Left lung (tissue), 14 donors: ENCODE results near the gene MPRIP. TPM values are rescaled to one million over a fixed set of nuclear protein-coding genes. Genes with fewer than 3 reads are reported as not detected.
A peak's percentile ranks its signal among the peaks of the same experiment; 100 is the strongest.
"Not testable (repeated sequence)": the region's sequence is repeated elsewhere in the genome, so short reads cannot be mapped to it uniquely, and the experiment has no call there.

Source experiments
- ATAC-seq: fragments of 200-7000 bp; cut with Tn5 transposase; one replicate; pipeline ENCODE4 v1.9.1; 2020; ENCODE audit warnings: moderate library complexity
- DNase-seq, 4 donors: peaks; one replicate each; pipeline ENCODE4 v3.0.0-alpha.2; 2013 to 2020
- H3K27ac ChIP-seq, 2 donors: fragments of 200-600 bp; sonication (generic) in 1 of 2; one replicate each; pipeline versions ENCODE4 v1.5.0 to v1.8.0; 2020 to 2021
- H3K27me3 ChIP-seq, 2 donors: fragments of 200-600 bp; sonication (generic) in 1 of 2; one replicate each; pipeline versions ENCODE4 v1.5.0 to v1.8.0; 2020 to 2021
- H3K36me3 ChIP-seq, 2 donors: fragments of 200-600 bp; sonication (generic) in 1 of 2; one replicate each; pipeline versions ENCODE4 v1.5.0 to v1.8.0; 2020 to 2021
- H3K4me1 ChIP-seq, 2 donors: fragments of 200-600 bp; one replicate each; pipeline ENCODE4 v1.8.0; 2021
- H3K4me3 ChIP-seq, 2 donors: fragments of 200-600 bp; sonication (generic) in 1 of 2; one replicate each; pipeline versions ENCODE4 v1.5.0 to v1.8.0; 2020 to 2021; ENCODE audit warnings: mild to moderate bottlenecking in 1 of 2
- H3K9me3 ChIP-seq, 2 donors: fragments of 200-600 bp; sonication (generic) in 1 of 2; one replicate each; pipeline versions ENCODE4 v1.5.0 to v1.8.0; 2020 to 2021
- intact Hi-C, 2 donors: fragments of 100-400 bp; cut with DNase I; formaldehyde crosslinking; loops; one replicate each; pipeline versions ENCODE4 v1.11.2 to v1.14.2; 2022
- long read RNA-seq, 12 donors: library from polyadenylated mRNA in 2 of 12; unstranded in 2 of 12; transcript quantifications; one replicate each; pipeline ENCODE4 v2.0.0 and lab custom pipeline, GENCODE V29; 2019 to 2026
- polyA plus RNA-seq, 6 donors: library from polyadenylated mRNA; unstranded; fragments of 120-200 nt; gene quantifications; one replicate each; pipeline ENCODE4 v1.2.1, GENCODE V29; 2013; ENCODE audit not compliant: insufficient read length in 6 of 6
- total RNA-seq, 2 donors: library from RNA; stranded (reverse); fragmentation: NEBNext Ultra II Directional; extraction: Animal tissue kit (Norgen Biotek cat#: 25700); gene quantifications; one replicate each; pipeline ENCODE4 v1.2.1, GENCODE V29; 2021
- TF ChIP-seq, protein P1 (sequence below), 2 donors: fragments of 200-600 bp; sonication (generic) in 1 of 2; IDR thresholded peaks; one replicate each; pipeline versions ENCODE4 v1.5.0 to v1.8.0; 2021; ENCODE audit warnings: antibody characterized with exemption in 2 of 2
- donor health status: DM: no; HTN: yes; CAD: no.
- donor health status: DM: no; HTN: no; CAD: no.

Gene MPRIP
- total RNA-seq (100 to 1,000 TPM; 259 to 338 TPM), polyA plus RNA-seq (100 to 1,000 TPM; 221 to 271 (median 252) TPM)
- long read RNA-seq, donor 1, full-length matches to known transcripts, result 12 of 97 reads
- long read RNA-seq, donor 1, partial matches to known transcripts, result 85 of 97 reads
- long read RNA-seq, donor 1, other reads (novel, unspliced or antisense), result 0 of 97 reads
- long read RNA-seq, donor 2, full-length matches to known transcripts, result 18 of 158 reads
- long read RNA-seq, donor 2, partial matches to known transcripts, result 140 of 158 reads
- long read RNA-seq, donor 2, other reads (novel, unspliced or antisense), result 0 of 158 reads
- long read RNA-seq, donor 3, full-length matches to known transcripts, result 13 of 55 reads
- long read RNA-seq, donor 3, partial matches to known transcripts, result 42 of 55 reads
- long read RNA-seq, donor 3, other reads (novel, unspliced or antisense), result 0 of 55 reads
- long read RNA-seq, donor 4, partial matches to known transcripts, result 4 of 12 reads
- long read RNA-seq, donor 4, other reads (novel, unspliced or antisense), result 8 of 12 reads
- long read RNA-seq, donor 5, full-length matches to known transcripts, result 11 of 55 reads
- long read RNA-seq, donor 5, partial matches to known transcripts, result 44 of 55 reads
- long read RNA-seq, donor 5, other reads (novel, unspliced or antisense), result 0 of 55 reads
- long read RNA-seq, donor 6, full-length matches to known transcripts, result 10 of 40 reads
- long read RNA-seq, donor 6, partial matches to known transcripts, result 30 of 40 reads
- long read RNA-seq, donor 6, other reads (novel, unspliced or antisense), result 0 of 40 reads
- long read RNA-seq, donor 7, full-length matches to known transcripts, result 8 of 21 reads
- long read RNA-seq, donor 7, partial matches to known transcripts, result 13 of 21 reads
- long read RNA-seq, donor 7, other reads (novel, unspliced or antisense), result 0 of 21 reads
- long read RNA-seq, donor 8, full-length matches to known transcripts, result 17 of 63 reads
- long read RNA-seq, donor 8, partial matches to known transcripts, result 46 of 63 reads
- long read RNA-seq, donor 8, other reads (novel, unspliced or antisense), result 0 of 63 reads
- long read RNA-seq, donor 9, result 0 reads
- long read RNA-seq, donor 10, full-length matches to known transcripts, result 2 of 16 reads
- long read RNA-seq, donor 10, partial matches to known transcripts, result 12 of 16 reads
- long read RNA-seq, donor 10, other reads (novel, unspliced or antisense), result 2 of 16 reads
- long read RNA-seq, donor 11, result 0 reads
- long read RNA-seq, donor 12, full-length matches to known transcripts, result 7 of 32 reads
- long read RNA-seq, donor 12, partial matches to known transcripts, result 25 of 32 reads
- long read RNA-seq, donor 12, other reads (novel, unspliced or antisense), result 0 of 32 reads

- TF ChIP-seq, protein P1, sequence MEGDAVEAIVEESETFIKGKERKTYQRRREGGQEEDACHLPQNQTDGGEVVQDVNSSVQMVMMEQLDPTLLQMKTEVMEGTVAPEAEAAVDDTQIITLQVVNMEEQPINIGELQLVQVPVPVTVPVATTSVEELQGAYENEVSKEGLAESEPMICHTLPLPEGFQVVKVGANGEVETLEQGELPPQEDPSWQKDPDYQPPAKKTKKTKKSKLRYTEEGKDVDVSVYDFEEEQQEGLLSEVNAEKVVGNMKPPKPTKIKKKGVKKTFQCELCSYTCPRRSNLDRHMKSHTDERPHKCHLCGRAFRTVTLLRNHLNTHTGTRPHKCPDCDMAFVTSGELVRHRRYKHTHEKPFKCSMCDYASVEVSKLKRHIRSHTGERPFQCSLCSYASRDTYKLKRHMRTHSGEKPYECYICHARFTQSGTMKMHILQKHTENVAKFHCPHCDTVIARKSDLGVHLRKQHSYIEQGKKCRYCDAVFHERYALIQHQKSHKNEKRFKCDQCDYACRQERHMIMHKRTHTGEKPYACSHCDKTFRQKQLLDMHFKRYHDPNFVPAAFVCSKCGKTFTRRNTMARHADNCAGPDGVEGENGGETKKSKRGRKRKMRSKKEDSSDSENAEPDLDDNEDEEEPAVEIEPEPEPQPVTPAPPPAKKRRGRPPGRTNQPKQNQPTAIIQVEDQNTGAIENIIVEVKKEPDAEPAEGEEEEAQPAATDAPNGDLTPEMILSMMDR (IDR thresholded peaks at IDR 0.05), result no peak
- H3K4me1 ChIP-seq, result peaks cover 27 to 50% of the 10 kb centered on the region in 2 donors
- peak within 1 kb of the TSS; percentile 73 to 75 for H3K4me3 ChIP-seq
- peak within 1 kb of the TSS; percentile 68 to 78 for H3K27ac ChIP-seq
- no peaks in the 10 kb centered on the region for H3K9me3 ChIP-seq
- peaks cover 0 to 13% of the 10 kb centered on the region in 2 donors for H3K27me3 ChIP-seq
- DNase-seq (no peak), ATAC-seq (no peak)
- intact Hi-C loops, result no loop called here
- H3K36me3 ChIP-seq, result no peaks in the 10 kb centered on the region
These were observed at the start of gene MPRIP for GRCh38 chr17:17042384-17042736. TSS of gene MPRIP (plus strand) at chr17:17042457. CDS start at chr17:17042849, 392 bp downstream.

DNA sequence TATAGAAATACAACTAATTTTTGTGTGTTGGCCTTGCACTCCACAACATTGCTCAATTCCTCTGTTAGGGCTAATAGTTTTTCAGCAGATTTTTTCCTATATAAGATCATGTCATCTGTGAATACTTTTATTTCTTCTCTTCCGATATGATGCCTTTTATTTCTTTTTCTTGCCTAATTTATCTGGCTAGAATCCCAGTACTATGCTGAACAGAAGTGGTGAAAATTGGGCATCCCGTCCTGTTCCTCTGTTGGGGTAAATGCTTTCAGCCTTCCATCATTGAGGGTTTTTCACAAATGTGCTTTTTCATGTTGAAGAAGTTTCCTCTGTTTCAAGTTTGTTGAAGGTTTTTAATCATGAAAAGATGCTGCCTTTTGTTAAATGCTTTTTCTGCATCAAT lies 47.6 kb upstream of the MPRIP start:
- intact Hi-C loops, result no loop called here

GRCh38 chr17:16995930-16996329 lies 46.3 kb upstream of the MPRIP start:
- H3K9me3 ChIP-seq, result no peaks in the 10 kb centered on the region
- H3K27ac ChIP-seq, result no peak overlapping the region
- TF ChIP-seq, protein P1 (IDR thresholded peaks at IDR 0.05), result no peak
- no peaks in the 10 kb centered on the region for H3K27me3 ChIP-seq
- intact Hi-C loops, result no loop called here
- no peaks in the 10 kb centered on the region for H3K4me1 ChIP-seq
- no peak for ATAC-seq
- no peak overlapping the region for H3K4me3 ChIP-seq
- DNase-seq, result no peak
- H3K36me3 ChIP-seq, result no peaks in the 10 kb centered on the region

More for the DNA sequence above, 47.6 kb upstream of the MPRIP start:
- no peak for ATAC-seq
- Histone ChIP-seq H3K36me3 (no peaks in the 10 kb centered on the region), H3K27ac (no peak overlapping the region), H3K4me3 (no peak overlapping the region), H3K4me1 (no peaks in the 10 kb centered on the region), H3K27me3 (no peaks in the 10 kb centered on the region), H3K9me3 (no peaks in the 10 kb centered on the region)
- TF ChIP-seq, protein P1 (IDR thresholded peaks at IDR 0.05), result no peak
- no peak for DNase-seq

- ATAC-seq, H3K36me3 ChIP-seq, H3K4me3 ChIP-seq, H3K4me1 ChIP-seq, H3K27ac ChIP-seq, H3K27me3 ChIP-seq, DNase-seq, intact Hi-C loops, H3K9me3 ChIP-seq: not testable (repeated sequence)
These were observed 45.5 kb upstream of the MPRIP start for GRCh38 chr17:16996726-16997125.
